Retinal pigment epithelial cell (primary cell): ENCODE data around the gene CHSY1.

ENCODE experiments used
- DNase-seq: peaks from one replicate; pipeline ENCODE4 v3.0.0-alpha.2; 2010; ENCODE audit warnings: low read depth
- H3K4me3 ChIP-seq: 2 replicates; pipeline ENCODE4 v1.5.1; 2011; ENCODE audit warnings: mild to moderate bottlenecking, low read length, control low read depth, moderate library complexity
- CTCF ChIP-seq: conservative IDR thresholded peaks from 2 replicates; pipeline ENCODE4 v1.5.1; 2011; ENCODE audit warnings: low read depth, low read length, control low read depth, inconsistent platforms

CHSY1 gene

GRCh38 chr15:101187820-101188636 is 63.8 kb downstream of the CHSY1 start:
- DNase-seq = peak; percentile 89
- H3K4me3 ChIP-seq = peak overlapping the region; percentile 43
- TF ChIP-seq CTCF = no peak

GRCh38 chr15:101185770-101186169 is 66.1 kb downstream of the CHSY1 start:
- H3K4me3 ChIP-seq = no peak overlapping the region
- TF ChIP-seq CTCF = no peak
- DNase-seq = no peak

GRCh38 chr15:101185336-101185735 is 66.5 kb downstream of the CHSY1 start:
- DNase-seq = no peak
- TF ChIP-seq CTCF = no peak
- no peak overlapping the region for H3K4me3 ChIP-seq

GRCh38 chr15:101184830-101185229 is 67.0 kb downstream of the CHSY1 start:
- no peak for TF ChIP-seq CTCF
- DNase-seq = no peak

GRCh38 chr15:101183931-101184305 is 67.9 kb downstream of the CHSY1 start:
- no peak overlapping the region for H3K4me3 ChIP-seq
- TF ChIP-seq CTCF = no peak
- no peak for DNase-seq

More at GRCh38 chr15:101184830-101185229, 67.0 kb downstream of the CHSY1 start:
- H3K4me3 ChIP-seq = no peak overlapping the region

- no peak overlapping the region for H3K4me3 ChIP-seq
- TF ChIP-seq CTCF = no peak
- no peak for DNase-seq
These were observed 68.5 kb downstream of the CHSY1 start for GRCh38 chr15:101183226-101183930.
